Kidney (tissue), 14 donors: ENCODE measurements around the gene SEMA5A. TPM values are rescaled to one million over a fixed set of nuclear protein-coding genes. Genes with fewer than 3 reads are reported as not detected.

Source experiments
- DNase-seq, 5 donors: peaks; one replicate each; pipeline ENCODE4 v3.0.0-alpha.2; 2013 to 2020
- FAIRE-seq: peaks from 2 replicates; lab custom pipeline; 2012; peaks lifted over from hg19 to GRCh38; lab: Jason Lieb, UNC
- H3K27ac ChIP-seq, 2 donors: one replicate each; pipeline ENCODE4 v1.7.0; 2013; ENCODE audit warnings: low read depth in 2 of 2, low read length in 2 of 2, inconsistent platforms in 1 of 2
- H3K27me3 ChIP-seq: one replicate; pipeline ENCODE4 v1.7.1; 2013; ENCODE audit warnings: low read length, inconsistent platforms; ENCODE audit not compliant: control insufficient read depth, insufficient read depth
- H3K36me3 ChIP-seq, 3 donors: one replicate each; pipeline versions ENCODE4 v1.7.0 to v1.7.1; 2013; ENCODE audit warnings: low read length in 3 of 3, control low read depth in 1 of 3, inconsistent platforms in 1 of 3; ENCODE audit not compliant: insufficient read depth in 3 of 3, control insufficient read depth in 2 of 3
- H3K4me1 ChIP-seq, 3 donors: one replicate each; pipeline versions ENCODE4 v1.7.0 to v1.7.1; 2013; ENCODE audit warnings: low read length in 3 of 3, inconsistent platforms in 1 of 3, low read depth in 1 of 3; ENCODE audit not compliant: control insufficient read depth in 2 of 3, insufficient read depth in 2 of 3
- H3K4me3 ChIP-seq, 3 donors: one replicate each; pipeline versions ENCODE4 v1.7.0 to v1.8.1; 2013; ENCODE audit warnings: low read length in 3 of 3, control low read depth in 1 of 3, inconsistent platforms in 1 of 3
- H3K9ac ChIP-seq, 3 donors: one replicate each; pipeline versions ENCODE4 v1.7.0 to v1.7.1; 2013; ENCODE audit warnings: low read length in 3 of 3, control low read depth in 1 of 3, inconsistent platforms in 1 of 3
- H3K9me3 ChIP-seq, 3 donors: one replicate each; pipeline versions ENCODE4 v1.7.0 to v1.7.1; 2013; ENCODE audit warnings: low read length in 3 of 3, control low read depth in 1 of 3, inconsistent platforms in 1 of 3; ENCODE audit not compliant: control insufficient read depth in 2 of 3, insufficient read depth in 1 of 3
- intact Hi-C: fragments of 100-400 bp; cut with DNase I; formaldehyde crosslinking; loops from one replicate; pipeline ENCODE4 v1.11.1; 2022
- polyA plus RNA-seq: library from polyadenylated mRNA; stranded (reverse); fragments of 350-450 nt; fragmentation: Illumina TruSeq; extraction: RNeasy Lipid Tissue Mini Kit (QIAGEN cat#74804); gene quantifications from one replicate; pipeline ENCODE4 v1.2.3, GENCODE V29; 2014; ENCODE audit warnings: low read depth, low replicate concordance; ENCODE audit not compliant: insufficient read depth
- total RNA-seq: library from RNA; stranded (reverse); fragmentation: NEBNext Ultra II Directional; extraction: Animal tissue kit (Norgen Biotek cat#: 25700); gene quantifications from one replicate; pipeline ENCODE4 v1.2.1, GENCODE V29; 2021
- TF ChIP-seq, protein P1 (sequence below): IDR thresholded peaks from 3 replicates; pipeline ENCODE4 v1.5.1; 2012; ENCODE audit warnings: mild to moderate bottlenecking, moderate library complexity, borderline replicate concordance; ENCODE audit not compliant: insufficient read depth; ENCODE audit errors: extremely low read depth
- donor health status: control.
- donor health status: control.
- donor health status: control.
- donor health status: control.
- donor health status: control.
- donor health status: DM: yes; HTN: yes; CAD: no.
- donor health status: Normal renal cell carcinoma (clear cell type).

Gene SEMA5A
- total and polyA plus RNA-seq, 2 donors from 2014 or later, result 7.9 to 23.3 TPM

- H3K27ac ChIP-seq, result no peak overlapping the region
- H3K36me3 ChIP-seq, result no peaks in the 10 kb centered on the region
- intact Hi-C loops, result no loop called here
- no peak overlapping the region for H3K4me3 ChIP-seq
- H3K27me3 ChIP-seq, result no peaks in the 10 kb centered on the region
- FAIRE-seq (no peak), DNase-seq (no peak)
- H3K9me3 ChIP-seq, result no peaks in the 10 kb centered on the region
- H3K9ac ChIP-seq, result no peak overlapping the region
- TF ChIP-seq, protein P1, sequence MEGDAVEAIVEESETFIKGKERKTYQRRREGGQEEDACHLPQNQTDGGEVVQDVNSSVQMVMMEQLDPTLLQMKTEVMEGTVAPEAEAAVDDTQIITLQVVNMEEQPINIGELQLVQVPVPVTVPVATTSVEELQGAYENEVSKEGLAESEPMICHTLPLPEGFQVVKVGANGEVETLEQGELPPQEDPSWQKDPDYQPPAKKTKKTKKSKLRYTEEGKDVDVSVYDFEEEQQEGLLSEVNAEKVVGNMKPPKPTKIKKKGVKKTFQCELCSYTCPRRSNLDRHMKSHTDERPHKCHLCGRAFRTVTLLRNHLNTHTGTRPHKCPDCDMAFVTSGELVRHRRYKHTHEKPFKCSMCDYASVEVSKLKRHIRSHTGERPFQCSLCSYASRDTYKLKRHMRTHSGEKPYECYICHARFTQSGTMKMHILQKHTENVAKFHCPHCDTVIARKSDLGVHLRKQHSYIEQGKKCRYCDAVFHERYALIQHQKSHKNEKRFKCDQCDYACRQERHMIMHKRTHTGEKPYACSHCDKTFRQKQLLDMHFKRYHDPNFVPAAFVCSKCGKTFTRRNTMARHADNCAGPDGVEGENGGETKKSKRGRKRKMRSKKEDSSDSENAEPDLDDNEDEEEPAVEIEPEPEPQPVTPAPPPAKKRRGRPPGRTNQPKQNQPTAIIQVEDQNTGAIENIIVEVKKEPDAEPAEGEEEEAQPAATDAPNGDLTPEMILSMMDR, result no peak
- peaks cover 0 to 3% (median 0%) of the 10 kb centered on the region in 3 donors for H3K4me1 ChIP-seq
Observed at GRCh38 chr5:9269014-9269413, 276.9 kb downstream of the SEMA5A start.

DNA sequence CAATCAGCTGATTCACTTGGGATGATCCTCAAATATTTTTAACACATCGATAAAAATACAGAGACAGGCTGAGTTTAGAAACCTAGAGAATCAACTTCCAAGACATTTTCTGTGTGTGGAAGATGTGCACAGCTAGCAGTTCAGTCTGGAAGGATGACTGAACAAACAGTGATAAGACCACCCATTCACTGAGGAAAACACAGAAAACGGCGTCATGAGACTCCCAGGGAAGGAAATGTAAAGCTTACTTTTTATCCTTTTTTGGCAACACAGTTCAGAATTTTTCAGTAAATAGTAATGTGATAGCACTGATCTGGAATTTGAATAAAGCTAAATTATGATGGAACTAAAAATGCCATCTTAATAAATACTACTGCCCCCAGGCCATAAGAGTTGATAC lies 277.6 kb downstream of the SEMA5A start:
- intact Hi-C loops, result no loop called here
- H3K36me3 ChIP-seq, result no peaks in the 10 kb centered on the region
- H3K4me3 ChIP-seq, result no peak overlapping the region
- H3K9ac ChIP-seq, result no peak overlapping the region
- peak in 1 of 5 donors; percentile 64 for DNase-seq
- no peaks in the 10 kb centered on the region for H3K27me3 ChIP-seq
- TF ChIP-seq, protein P1, result no peak
- no peak for FAIRE-seq
- H3K9me3 ChIP-seq, result no peaks in the 10 kb centered on the region
- H3K4me1 ChIP-seq, result peaks cover 0 to 3% (median 0%) of the 10 kb centered on the region in 3 donors
- H3K27ac ChIP-seq, result no peak overlapping the region

- Histone ChIP-seq H3K9ac (no peak overlapping the region), H3K4me3 (no peak overlapping the region)
- DNase-seq, result peak in 3 of 5 donors; percentile 37 to 45 (median 44)
Observed at GRCh38 chr5:9265441-9266287, 280.2 kb downstream of the SEMA5A start.

More at GRCh38 chr5:9265441-9266287, 280.2 kb downstream of the SEMA5A start:
- Histone ChIP-seq H3K36me3 (no peaks in the 10 kb centered on the region), H3K9me3 (no peaks in the 10 kb centered on the region), H3K27ac (peak overlapping the region in 1 of 2 donors; percentile 54), H3K27me3 (no peaks in the 10 kb centered on the region), H3K4me1 (peaks cover 0 to 3% (median 0%) of the 10 kb centered on the region in 3 donors)
- FAIRE-seq, result no peak
- intact Hi-C loops, result no loop called here
- TF ChIP-seq, protein P1, result no peak
